ENCODE data around the gene MAD1L1.

DNA sequence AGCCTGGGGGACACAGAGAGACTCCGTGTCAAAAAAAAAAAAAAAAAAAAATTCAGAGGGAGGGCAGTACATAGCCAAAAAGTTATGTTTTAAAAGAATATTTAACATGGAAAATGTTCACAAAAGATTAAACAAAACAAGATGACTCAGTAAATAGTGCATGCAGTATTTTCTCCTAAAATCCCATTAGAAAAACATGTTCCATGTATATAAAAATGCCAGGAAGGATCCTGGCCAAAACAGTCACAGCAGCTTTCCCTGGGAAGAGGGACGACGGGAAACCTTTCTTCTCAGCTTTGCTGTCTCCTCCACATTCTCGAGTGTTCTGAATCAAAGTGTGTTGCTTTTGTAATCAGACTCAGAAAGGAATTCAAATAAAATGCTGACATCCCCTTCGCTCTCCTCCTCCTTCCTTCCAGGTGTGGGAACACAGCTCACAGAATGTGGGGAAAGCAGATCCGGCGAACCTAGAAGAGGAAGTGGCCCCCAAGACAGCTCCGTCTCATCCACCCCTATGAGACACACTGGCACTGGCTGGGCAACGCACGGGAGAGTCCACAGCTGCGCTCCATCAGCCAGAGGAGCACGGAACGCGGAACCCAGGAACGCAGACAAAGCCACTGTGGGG is 139.4 kb downstream of the MAD1L1 start:
- TF ChIP-seq ZFX (IDR thresholded peaks at IDR 0.05), result no peak
- TF ChIP-seq, protein P1, sequence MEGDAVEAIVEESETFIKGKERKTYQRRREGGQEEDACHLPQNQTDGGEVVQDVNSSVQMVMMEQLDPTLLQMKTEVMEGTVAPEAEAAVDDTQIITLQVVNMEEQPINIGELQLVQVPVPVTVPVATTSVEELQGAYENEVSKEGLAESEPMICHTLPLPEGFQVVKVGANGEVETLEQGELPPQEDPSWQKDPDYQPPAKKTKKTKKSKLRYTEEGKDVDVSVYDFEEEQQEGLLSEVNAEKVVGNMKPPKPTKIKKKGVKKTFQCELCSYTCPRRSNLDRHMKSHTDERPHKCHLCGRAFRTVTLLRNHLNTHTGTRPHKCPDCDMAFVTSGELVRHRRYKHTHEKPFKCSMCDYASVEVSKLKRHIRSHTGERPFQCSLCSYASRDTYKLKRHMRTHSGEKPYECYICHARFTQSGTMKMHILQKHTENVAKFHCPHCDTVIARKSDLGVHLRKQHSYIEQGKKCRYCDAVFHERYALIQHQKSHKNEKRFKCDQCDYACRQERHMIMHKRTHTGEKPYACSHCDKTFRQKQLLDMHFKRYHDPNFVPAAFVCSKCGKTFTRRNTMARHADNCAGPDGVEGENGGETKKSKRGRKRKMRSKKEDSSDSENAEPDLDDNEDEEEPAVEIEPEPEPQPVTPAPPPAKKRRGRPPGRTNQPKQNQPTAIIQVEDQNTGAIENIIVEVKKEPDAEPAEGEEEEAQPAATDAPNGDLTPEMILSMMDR (IDR thresholded peaks at IDR 0.05 in 2 of 3, conservative IDR thresholded peaks at IDR 0.05 in 1 of 3; ENCODE audit: borderline replicate concordance in 1 of 3, insufficient read depth in 1 of 3, low read depth in 2 of 3, low read length in 2 of 3), result no peak
- no peak for TF ChIP-seq ZNF274 (IDR thresholded peaks at IDR 0.05; ENCODE audit: low read depth, low read length)
- TF ChIP-seq SP1 (IDR thresholded peaks at IDR 0.05; ENCODE audit: low read depth), result no peak
